ENCODE measurements around the gene RAB25. TPM values are rescaled to one million over a fixed set of nuclear protein-coding genes. Genes with fewer than 3 reads are reported as not detected.

The RAB25 gene
- total and polyA plus RNA-seq, 8 donors, result 36.7 to 267 (median 192) TPM

DNA sequence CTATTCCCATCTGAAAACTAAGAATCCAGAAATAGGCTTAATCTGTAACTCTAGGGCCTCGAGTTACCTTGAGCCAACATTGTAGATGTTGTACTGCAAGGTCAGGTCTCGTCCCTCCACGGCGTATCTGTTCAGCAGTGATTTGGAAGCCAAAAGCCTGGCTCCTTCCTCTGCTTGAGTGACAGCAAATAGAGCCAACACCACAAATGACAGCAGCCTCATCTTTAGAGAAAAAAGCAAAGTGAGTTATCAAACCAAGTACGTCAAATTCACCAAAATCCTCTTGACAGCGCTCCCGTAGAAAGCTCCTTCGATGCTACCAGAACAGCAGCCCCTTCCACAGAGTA is 41.0 kb upstream of the RAB25 start:
- Histone ChIP-seq H3K4me1 (peaks cover 13 to 28% (median 25%) of the 10 kb centered on the region in 4 donors), H3K9me3 (no peaks in the 10 kb centered on the region), H3K27ac (peak overlapping the region; percentile 92 to 97 (median 93)), H3K4me3 (peak overlapping the region; percentile 84 to 90 (median 88)), H3K36me3 (peaks cover 13 to 46% (median 39%) of the 10 kb centered on the region in 4 donors), H3K27me3 (no peaks in the 10 kb centered on the region)
- intact Hi-C loops (cut with DNase I; ENCODE audit: low total_unique reads), result no loop called here
- no peak for TF ChIP-seq EP300 (IDR thresholded peaks at IDR 0.05)
- no peak for TF ChIP-seq POLR2A (IDR thresholded peaks at IDR 0.05)
- no peak for TF ChIP-seq POLR2AphosphoS5 (IDR thresholded peaks at IDR 0.05)
- TF ChIP-seq, protein P1, sequence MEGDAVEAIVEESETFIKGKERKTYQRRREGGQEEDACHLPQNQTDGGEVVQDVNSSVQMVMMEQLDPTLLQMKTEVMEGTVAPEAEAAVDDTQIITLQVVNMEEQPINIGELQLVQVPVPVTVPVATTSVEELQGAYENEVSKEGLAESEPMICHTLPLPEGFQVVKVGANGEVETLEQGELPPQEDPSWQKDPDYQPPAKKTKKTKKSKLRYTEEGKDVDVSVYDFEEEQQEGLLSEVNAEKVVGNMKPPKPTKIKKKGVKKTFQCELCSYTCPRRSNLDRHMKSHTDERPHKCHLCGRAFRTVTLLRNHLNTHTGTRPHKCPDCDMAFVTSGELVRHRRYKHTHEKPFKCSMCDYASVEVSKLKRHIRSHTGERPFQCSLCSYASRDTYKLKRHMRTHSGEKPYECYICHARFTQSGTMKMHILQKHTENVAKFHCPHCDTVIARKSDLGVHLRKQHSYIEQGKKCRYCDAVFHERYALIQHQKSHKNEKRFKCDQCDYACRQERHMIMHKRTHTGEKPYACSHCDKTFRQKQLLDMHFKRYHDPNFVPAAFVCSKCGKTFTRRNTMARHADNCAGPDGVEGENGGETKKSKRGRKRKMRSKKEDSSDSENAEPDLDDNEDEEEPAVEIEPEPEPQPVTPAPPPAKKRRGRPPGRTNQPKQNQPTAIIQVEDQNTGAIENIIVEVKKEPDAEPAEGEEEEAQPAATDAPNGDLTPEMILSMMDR (IDR thresholded peaks at IDR 0.05), result no peak
- no peak for DNase-seq
- 21 to 36% (median 28%) methylated on average over 5 to 8 of the region's 8 CpGs for WGBS, 5 donors

DNA sequence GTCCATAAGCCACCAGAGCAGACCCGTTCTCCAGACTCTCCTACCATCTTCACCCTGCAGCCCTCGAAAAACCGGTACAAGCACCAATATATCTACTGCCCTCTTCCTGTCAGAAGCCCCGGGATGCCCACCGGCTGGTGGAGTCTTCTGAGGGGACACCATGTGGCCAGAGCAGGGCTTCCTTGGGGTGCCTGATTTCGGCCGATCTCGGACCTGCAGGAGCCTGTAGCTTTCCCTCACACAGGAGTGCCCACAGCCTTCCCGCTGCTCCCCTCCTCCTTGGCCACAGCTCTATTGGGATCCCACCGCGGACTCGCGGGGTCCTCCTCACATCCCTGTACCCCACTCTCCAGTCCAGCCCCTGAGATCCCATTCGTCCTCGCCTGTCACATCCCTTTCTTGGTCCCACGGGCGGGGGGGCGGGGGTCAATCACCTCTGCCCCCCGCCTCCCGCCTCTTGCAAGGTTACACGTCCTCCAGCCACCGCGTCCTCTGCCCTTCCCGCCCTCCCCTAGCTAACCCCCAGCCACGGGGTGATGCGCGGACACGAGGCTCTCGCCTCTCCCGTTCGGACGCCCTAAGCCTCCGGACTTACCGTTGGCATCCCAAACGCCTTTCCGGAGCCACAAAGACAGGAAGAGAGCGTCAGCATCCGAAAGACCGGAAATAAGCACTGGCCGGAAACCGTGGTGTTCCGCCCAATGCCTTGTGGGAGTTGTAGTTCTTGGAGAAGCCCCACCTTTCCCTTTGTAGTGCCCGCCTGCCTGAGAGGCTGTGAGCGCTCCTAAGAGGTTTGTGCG is 40.5 kb upstream of the RAB25 start, which contains the start of gene SSR2:
TSS of gene SSR2 (minus strand) at position 659 of the 800 bp plus-strand sequence. CDS start 784 bp downstream, outside the sequence.
- peaks cover 10 to 41% (median 36%) of the 10 kb centered on the region in 4 donors for H3K36me3 ChIP-seq
- peak within 1 kb of the TSS; percentile 84 to 90 (median 88) for H3K4me3 ChIP-seq
- DNase-seq, result peak; percentile 90 to 97
- TF ChIP-seq, protein P1 (IDR thresholded peaks at IDR 0.05), result no peak
- TF ChIP-seq POLR2A (IDR thresholded peaks at IDR 0.05) (no peak), POLR2AphosphoS5 (IDR thresholded peaks at IDR 0.05) (peak; percentile 79 to 96 (median 91))
- H3K27ac ChIP-seq, result peak within 1 kb of the TSS; percentile 92 to 97 (median 93)
- peaks cover 13 to 28% (median 25%) of the 10 kb centered on the region in 4 donors for H3K4me1 ChIP-seq
- WGBS, 5 donors, result 0 to 1% (median 0%) methylated on average over 39 to 45 of the region's 45 CpGs
- no peaks in the 10 kb centered on the region for H3K9me3 ChIP-seq
- no peaks in the 10 kb centered on the region for H3K27me3 ChIP-seq
- intact Hi-C loops (cut with DNase I; ENCODE audit: low total_unique reads), result no loop called here

DNA sequence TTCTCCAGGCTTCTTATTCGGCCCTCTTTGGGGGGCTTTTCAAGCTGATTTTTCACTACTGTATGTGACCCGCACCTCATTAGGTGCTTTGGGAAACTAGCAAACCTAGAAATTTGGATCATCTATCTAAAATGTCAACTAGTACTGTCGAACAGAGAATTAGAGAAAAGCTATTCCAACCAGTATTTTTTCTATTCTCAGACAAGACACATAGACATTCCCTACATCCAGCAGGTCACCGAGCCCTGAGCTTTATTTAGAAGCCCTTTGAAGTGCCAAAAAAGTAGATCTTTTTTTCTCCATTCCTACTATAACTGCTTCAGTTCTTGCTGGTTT is 39.9 kb upstream of the RAB25 start:
- H3K27me3 ChIP-seq, result no peaks in the 10 kb centered on the region
- TF ChIP-seq POLR2A (IDR thresholded peaks at IDR 0.05) (no peak), EP300 (IDR thresholded peaks at IDR 0.05) (no peak), POLR2AphosphoS5 (IDR thresholded peaks at IDR 0.05) (no peak)
- TF ChIP-seq, protein P1 (IDR thresholded peaks at IDR 0.05), result no peak
- H3K36me3 ChIP-seq, result peaks cover 10 to 35% (median 30%) of the 10 kb centered on the region in 4 donors
- intact Hi-C loops (cut with DNase I; ENCODE audit: low total_unique reads), result no loop called here
- peak overlapping the region; percentile 84 to 90 (median 88) for H3K4me3 ChIP-seq
- peaks cover 13 to 34% (median 27%) of the 10 kb centered on the region in 4 donors for H3K4me1 ChIP-seq
- no peak for DNase-seq
- 2 to 6% (median 5%) methylated on average over 4 of the region's 4 CpGs for WGBS, 5 donors
- no peaks in the 10 kb centered on the region for H3K9me3 ChIP-seq
- H3K27ac ChIP-seq, result peak overlapping the region in 4 of 5 donors; percentile 93 to 97 (median 94)

DNA sequence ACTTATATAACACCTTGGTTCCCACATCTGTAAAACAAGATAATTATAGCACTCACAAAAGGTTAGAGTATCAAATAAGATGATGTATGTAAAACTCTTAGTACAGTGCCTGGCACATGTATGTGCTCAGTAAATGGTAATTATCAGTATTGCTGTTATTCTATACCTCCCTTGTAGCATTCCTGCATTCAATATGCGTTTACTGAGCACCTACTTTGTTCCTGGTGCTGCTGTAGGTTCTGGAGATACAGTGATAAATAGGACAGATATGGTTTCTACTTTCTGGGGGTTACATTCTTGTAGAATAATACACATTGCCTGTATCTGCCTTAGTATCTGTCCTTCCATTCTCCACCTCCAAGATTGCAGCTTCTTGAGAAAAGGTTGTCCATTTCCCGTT is 39.0 kb upstream of the RAB25 start:
- H3K27me3 ChIP-seq, result no peaks in the 10 kb centered on the region
- no peak overlapping the region for H3K4me3 ChIP-seq
- no peak overlapping the region for H3K27ac ChIP-seq
- 49 to 76% (median 67%) methylated on average over 2 of the region's 2 CpGs for WGBS, 5 donors
- peaks cover 13 to 35% (median 27%) of the 10 kb centered on the region in 4 donors for H3K4me1 ChIP-seq
- peaks cover 7 to 26% (median 21%) of the 10 kb centered on the region in 4 donors for H3K36me3 ChIP-seq
- TF ChIP-seq, protein P1 (IDR thresholded peaks at IDR 0.05), result no peak
- TF ChIP-seq POLR2AphosphoS5 (IDR thresholded peaks at IDR 0.05) (no peak), POLR2A (IDR thresholded peaks at IDR 0.05) (no peak), EP300 (IDR thresholded peaks at IDR 0.05) (no peak)
- DNase-seq, result no peak
- intact Hi-C loops (cut with DNase I; ENCODE audit: low total_unique reads), result no loop called here
- H3K9me3 ChIP-seq, result no peaks in the 10 kb centered on the region
